ENCODE data around the gene ACIN1.

ACIN1 gene

GRCh38 chr14:23066368-23066767 is 28.6 kb downstream of the ACIN1 start:
- TF ChIP-seq, protein P1, sequence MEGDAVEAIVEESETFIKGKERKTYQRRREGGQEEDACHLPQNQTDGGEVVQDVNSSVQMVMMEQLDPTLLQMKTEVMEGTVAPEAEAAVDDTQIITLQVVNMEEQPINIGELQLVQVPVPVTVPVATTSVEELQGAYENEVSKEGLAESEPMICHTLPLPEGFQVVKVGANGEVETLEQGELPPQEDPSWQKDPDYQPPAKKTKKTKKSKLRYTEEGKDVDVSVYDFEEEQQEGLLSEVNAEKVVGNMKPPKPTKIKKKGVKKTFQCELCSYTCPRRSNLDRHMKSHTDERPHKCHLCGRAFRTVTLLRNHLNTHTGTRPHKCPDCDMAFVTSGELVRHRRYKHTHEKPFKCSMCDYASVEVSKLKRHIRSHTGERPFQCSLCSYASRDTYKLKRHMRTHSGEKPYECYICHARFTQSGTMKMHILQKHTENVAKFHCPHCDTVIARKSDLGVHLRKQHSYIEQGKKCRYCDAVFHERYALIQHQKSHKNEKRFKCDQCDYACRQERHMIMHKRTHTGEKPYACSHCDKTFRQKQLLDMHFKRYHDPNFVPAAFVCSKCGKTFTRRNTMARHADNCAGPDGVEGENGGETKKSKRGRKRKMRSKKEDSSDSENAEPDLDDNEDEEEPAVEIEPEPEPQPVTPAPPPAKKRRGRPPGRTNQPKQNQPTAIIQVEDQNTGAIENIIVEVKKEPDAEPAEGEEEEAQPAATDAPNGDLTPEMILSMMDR (IDR thresholded peaks at IDR 0.05): no peak

DNA sequence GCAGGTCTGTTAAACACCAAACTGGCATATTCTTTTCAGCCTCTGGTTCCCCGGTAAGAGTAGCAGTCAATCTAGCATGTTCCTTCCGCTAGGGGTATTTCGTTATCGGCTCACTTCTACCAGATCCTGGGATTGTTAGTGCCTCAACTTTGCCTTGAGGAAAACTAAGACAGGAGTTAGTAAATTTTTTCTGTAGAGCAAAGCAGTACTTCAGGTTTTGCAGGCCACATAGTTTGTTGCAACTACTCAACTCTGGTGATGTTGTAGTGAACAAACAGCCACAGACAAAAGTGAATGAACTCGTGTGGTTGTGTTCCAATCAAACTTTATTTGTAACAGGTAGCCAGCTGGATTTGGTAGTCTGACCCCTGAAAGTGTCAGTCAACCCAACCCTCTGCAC is 31.3 kb downstream of the ACIN1 start:
- TF ChIP-seq, protein P1 (IDR thresholded peaks at IDR 0.05): no peak

- TF ChIP-seq, protein P1 (IDR thresholded peaks at IDR 0.05): no peak
Observed at GRCh38 chr14:23062002-23062401, 32.9 kb downstream of the ACIN1 start.

DNA sequence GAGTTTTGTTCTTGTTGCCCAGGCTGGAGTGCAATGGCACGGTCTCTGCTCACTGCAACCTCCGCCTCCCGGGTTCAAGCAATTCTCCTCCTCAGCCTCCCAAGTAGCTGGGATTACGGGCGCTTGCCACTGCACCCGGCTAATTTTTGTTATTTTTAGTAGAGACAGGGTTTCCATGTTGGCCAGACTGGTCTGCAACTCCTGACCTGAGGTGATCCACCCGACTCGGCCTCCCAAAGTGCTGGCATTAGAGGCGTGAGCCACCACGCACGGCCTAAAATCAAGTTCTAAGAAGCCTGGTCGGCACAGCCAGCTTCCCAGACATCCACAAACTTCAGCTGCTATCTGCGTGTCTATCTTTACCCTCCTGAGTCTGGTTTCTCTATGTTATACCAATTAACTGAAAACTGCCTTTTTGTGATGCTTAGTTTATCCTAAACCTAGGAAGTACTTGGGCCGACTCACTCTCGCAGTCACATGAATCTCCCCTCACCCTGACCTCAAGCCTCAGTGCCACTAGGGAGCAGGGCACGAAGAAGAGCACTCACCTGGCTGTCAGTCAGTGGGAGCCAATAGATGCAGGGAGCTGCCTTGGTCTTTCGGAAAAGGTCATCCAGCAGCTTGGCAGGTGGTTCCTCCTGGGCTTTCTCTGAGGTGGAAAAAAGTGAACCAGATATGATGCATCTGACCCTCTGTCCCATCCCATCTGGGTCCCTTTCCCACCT is 34.2 kb downstream of the ACIN1 start:
- TF ChIP-seq, protein P1 (IDR thresholded peaks at IDR 0.05): no peak

- TF ChIP-seq, protein P1 (IDR thresholded peaks at IDR 0.05): no peak
Observed at GRCh38 chr14:23058654-23059504, 36.1 kb downstream of the ACIN1 start.

GRCh38 chr14:23057757-23058653 is 36.9 kb downstream of the ACIN1 start:
- TF ChIP-seq, protein P1 (IDR thresholded peaks at IDR 0.05): peak; percentile 88
